Neural cell (in vitro differentiated cells): Measurements from ENCODE around the gene ZNF891.

ENCODE experiments used
- CTCF ChIP-seq: fragments of 450-650 bp; IDR thresholded peaks from 2 replicates; pipeline ENCODE4 v1.5.1; 2014; ENCODE audit warnings: antibody characterized with exemption, mild to moderate bottlenecking, moderate library complexity; ENCODE audit not compliant: poor library complexity, severe bottlenecking
- EP300 ChIP-seq: fragments of 450-650 bp; conservative IDR thresholded peaks from 2 replicates; pipeline ENCODE4 v1.6.1; 2014; ENCODE audit warnings: antibody characterized with exemption, mild to moderate bottlenecking, moderate library complexity; ENCODE audit not compliant: poor library complexity, severe bottlenecking
- EZH2 ChIP-seq: fragments of 200-600, 300-800 bp; shearing (Covaris generic), sonication (generic); IDR thresholded peaks from 2 replicates; pipeline ENCODE4 v1.6.1; 2014; ENCODE audit warnings: antibody characterized with exemption, low read length, borderline replicate concordance, mild to moderate bottlenecking; ENCODE audit not compliant: insufficient read depth, poor library complexity, severe bottlenecking
- MXI1 ChIP-seq: fragments of 450-650 bp; conservative IDR thresholded peaks from 2 replicates; pipeline ENCODE4 v1.6.1; 2014; ENCODE audit warnings: antibody characterized with exemption, mild to moderate bottlenecking; ENCODE audit not compliant: poor library complexity, severe bottlenecking
- POLR2AphosphoS5 ChIP-seq: IDR thresholded peaks from 2 replicates; pipeline ENCODE4 v1.6.1; 2012
- REST ChIP-seq: IDR thresholded peaks from 2 replicates; pipeline ENCODE4 v1.6.1; 2012; ENCODE audit warnings: borderline replicate concordance
- SMC3 ChIP-seq: fragments of 450-650 bp; conservative IDR thresholded peaks from 2 replicates; pipeline ENCODE4 v1.6.1; 2014; ENCODE audit warnings: antibody characterized with exemption, mild to moderate bottlenecking, moderate library complexity; ENCODE audit not compliant: poor library complexity
- TAF1 ChIP-seq: IDR thresholded peaks from 2 replicates; pipeline ENCODE4 v1.6.1; 2012; ENCODE audit warnings: low read depth

- TF ChIP-seq CTCF (no peak), SMC3 (peak; percentile 21), POLR2AphosphoS5 (peak; percentile 97), EZH2 (no peak), MXI1 (peak; percentile 88), REST (peak; percentile 95), EP300 (peak; percentile 79), TAF1 (peak; percentile 94)
Measured at GRCh38 chr12:133130038-133130807, at the start of gene ZNF891, which contains the start of gene ZNF10.
